ENCODE measurements around the gene DHPS.
A peak's percentile ranks its signal among the peaks of the same experiment; 100 is the strongest.
"Not testable (repeated sequence)": the region's sequence is repeated elsewhere in the genome, so short reads cannot be mapped to it uniquely, and the experiment has no call there.

The DHPS gene

GRCh38 chr19:12706332-12706718 lies 24.6 kb upstream of the DHPS start:
- TF ChIP-seq POLR2A (IDR thresholded peaks at IDR 0.05; ENCODE audit: low read depth, low read length) (no peak), TAF1 (IDR thresholded peaks at IDR 0.05; ENCODE audit: low read depth, low read length) (no peak), POLR2AphosphoS5 (IDR thresholded peaks at IDR 0.05; ENCODE audit: low read depth, low read length) (peak; percentile 18; the same call in 1 of the 2 replicates), SPI1 (IDR thresholded peaks at IDR 0.05; ENCODE audit: low read depth, low read length) (no peak)
- no peak for FAIRE-seq

GRCh38 chr19:12705654-12706331 lies 24.1 kb upstream of the DHPS start:
- no peak for TF ChIP-seq POU2F2 (IDR thresholded peaks at IDR 0.05; ENCODE audit: low read depth, low read length)
- no peak for TF ChIP-seq PAX5 (IDR thresholded peaks at IDR 0.05; ENCODE audit: insufficient read depth, low read length, severe bottlenecking)
- no peak for TF ChIP-seq POLR2AphosphoS5 (IDR thresholded peaks at IDR 0.05; ENCODE audit: low read depth, low read length)
- no peak for TF ChIP-seq SPI1 (IDR thresholded peaks at IDR 0.05; ENCODE audit: low read depth, low read length)
- no peak for TF ChIP-seq TAF1 (IDR thresholded peaks at IDR 0.05; ENCODE audit: low read depth, low read length)
- no peak for TF ChIP-seq POLR2A (IDR thresholded peaks at IDR 0.05; ENCODE audit: low read depth, low read length)
- no peak for DNase-seq (ENCODE audit: insufficient read length, low spot score)
- FAIRE-seq = no peak

More at GRCh38 chr19:12706332-12706718, 24.6 kb upstream of the DHPS start:
- DNase-seq (ENCODE audit: insufficient read length, low spot score) = no peak

GRCh38 chr19:12705169-12705568 lies 23.5 kb upstream of the DHPS start:
- no peak for FAIRE-seq
- no peak for TF ChIP-seq SPI1 (IDR thresholded peaks at IDR 0.05; ENCODE audit: low read depth, low read length)
- no peak for TF ChIP-seq POU2F2 (IDR thresholded peaks at IDR 0.05; ENCODE audit: low read depth, low read length)
- no peak for TF ChIP-seq POLR2A (IDR thresholded peaks at IDR 0.05; ENCODE audit: low read depth, low read length)
- TF ChIP-seq PAX5 (IDR thresholded peaks at IDR 0.05; ENCODE audit: insufficient read depth, low read length, severe bottlenecking) = no peak
- no peak for TF ChIP-seq TAF1 (IDR thresholded peaks at IDR 0.05; ENCODE audit: low read depth, low read length)
- no peak for TF ChIP-seq POLR2AphosphoS5 (IDR thresholded peaks at IDR 0.05; ENCODE audit: low read depth, low read length)
- no peak for DNase-seq (ENCODE audit: insufficient read length, low spot score)

- FAIRE-seq (no peak), DNase-seq (ENCODE audit: insufficient read length, low spot score) (no peak)
- TF ChIP-seq SPI1 (IDR thresholded peaks at IDR 0.05; ENCODE audit: low read depth, low read length) = no peak
- no peak for TF ChIP-seq POU2F2 (IDR thresholded peaks at IDR 0.05; ENCODE audit: low read depth, low read length)
- no peak for TF ChIP-seq POLR2AphosphoS5 (IDR thresholded peaks at IDR 0.05; ENCODE audit: low read depth, low read length)
- no peak for TF ChIP-seq POLR2A (IDR thresholded peaks at IDR 0.05; ENCODE audit: low read depth, low read length)
- TF ChIP-seq TAF1 (IDR thresholded peaks at IDR 0.05; ENCODE audit: low read depth, low read length) = no peak
- no peak for TF ChIP-seq PAX5 (IDR thresholded peaks at IDR 0.05; ENCODE audit: insufficient read depth, low read length, severe bottlenecking)
Observed at GRCh38 chr19:12703046-12703445, 21.4 kb upstream of the DHPS start.

- TF ChIP-seq SPI1 (IDR thresholded peaks at IDR 0.05; ENCODE audit: low read depth, low read length) (no peak), POLR2A (IDR thresholded peaks at IDR 0.05; ENCODE audit: low read depth, low read length) (no peak), PAX5 (IDR thresholded peaks at IDR 0.05; ENCODE audit: insufficient read depth, low read length, severe bottlenecking) (no peak), TAF1 (IDR thresholded peaks at IDR 0.05; ENCODE audit: low read depth, low read length) (no peak), POU2F2 (IDR thresholded peaks at IDR 0.05; ENCODE audit: low read depth, low read length) (no peak), POLR2AphosphoS5 (IDR thresholded peaks at IDR 0.05; ENCODE audit: low read depth, low read length) (no peak)
- DNase-seq (ENCODE audit: insufficient read length, low spot score) = no peak
- FAIRE-seq = no peak
Observed at GRCh38 chr19:12701596-12702282, 20.1 kb upstream of the DHPS start.

- no peak for TF ChIP-seq POLR2AphosphoS5 (IDR thresholded peaks at IDR 0.05; ENCODE audit: low read depth, low read length)
- DNase-seq (ENCODE audit: insufficient read length, low spot score) (no peak), FAIRE-seq (no peak)
Observed at GRCh38 chr19:12698138-12698537, 16.5 kb upstream of the DHPS start.

GRCh38 chr19:12697425-12697824 lies 15.7 kb upstream of the DHPS start:
- not testable (repeated sequence) for DNase-seq (ENCODE audit: insufficient read length, low spot score)
- FAIRE-seq = peak; percentile 20

GRCh38 chr19:12696366-12697335 lies 15.0 kb upstream of the DHPS start, which contains the start of gene FBXW9:
Gene FBXW9 (minus strand): TSS chr19:12696631. CDS start chr19:12696581, 50 bp downstream.
- peak; percentile 95 for FAIRE-seq
- TF ChIP-seq PAX5 (IDR thresholded peaks at IDR 0.05; ENCODE audit: insufficient read depth, low read length, severe bottlenecking) (no peak), TAF1 (IDR thresholded peaks at IDR 0.05; ENCODE audit: low read depth, low read length) (peak; percentile 47; the same call in 1 of the 2 replicates), POLR2AphosphoS5 (IDR thresholded peaks at IDR 0.05; ENCODE audit: low read depth, low read length) (peak; percentile 96), POLR2A (IDR thresholded peaks at IDR 0.05; ENCODE audit: low read depth, low read length) (peak; percentile 91), SPI1 (IDR thresholded peaks at IDR 0.05; ENCODE audit: low read depth, low read length) (peak; percentile 36; the same call in 1 of the 2 replicates), POU2F2 (IDR thresholded peaks at IDR 0.05; ENCODE audit: low read depth, low read length) (peak; percentile 58; the same call in 1 of the 2 replicates)

GRCh38 chr19:12695997-12696365 lies 14.3 kb upstream of the DHPS start:
- DNase-seq (ENCODE audit: insufficient read length, low spot score) (no peak), FAIRE-seq (peak; percentile 64)
- TF ChIP-seq PAX5 (IDR thresholded peaks at IDR 0.05; ENCODE audit: insufficient read depth, low read length, severe bottlenecking) = no peak

More at GRCh38 chr19:12696366-12697335, 15.0 kb upstream of the DHPS start, which contains the start of gene FBXW9:
- DNase-seq (ENCODE audit: insufficient read length, low spot score) = peak; percentile 99
